H1 (cell line): ENCODE data around the gene CD247. TPM values are rescaled to one million over a fixed set of nuclear protein-coding genes. Genes with fewer than 3 reads are reported as not detected.

Experiments
- CTCF ChIA-PET: fragments of 300-600 bp; sonication (Branson Sonifier 250); formaldehyde crosslinking; loops from one replicate; lab custom pipeline; 2021; ENCODE audit not compliant: partially characterized antibody; lab: Charles Lee
- POLR2A ChIA-PET: fragments of 300-600 bp; sonication (Branson Sonifier 250); formaldehyde crosslinking; loops from one replicate; lab custom pipeline; 2021; ENCODE audit warnings: inconsistent platforms; ENCODE audit not compliant: partially characterized antibody; lab: Charles Lee
- DNase-seq, 2 experiments: peaks; one replicate each; pipeline versions ENCODE4 v3.0.0 to v3.0.0-alpha.2; 2010 to 2022; ENCODE audit warnings: low spot score in 2 of 2, low read depth in 1 of 2, mixed read lengths in 1 of 2
- FAIRE-seq: peaks from 2 replicates; lab custom pipeline; 2011; peaks lifted over from hg19 to GRCh38; lab: Jason Lieb, UNC
- H2AFZ ChIP-seq: 2 replicates; pipeline ENCODE4 v1.8.1; 2012; ENCODE audit warnings: low read length, inconsistent platforms
- H2AK5ac ChIP-seq: 2 replicates; pipeline ENCODE4 v1.6.1; 2013; ENCODE audit warnings: low read depth, low read length
- H2BK120ac ChIP-seq: replicated peaks from 2 replicates; pipeline ENCODE3; 2013; ENCODE audit warnings: low read depth, low read length, inconsistent platforms
- H2BK12ac ChIP-seq: 2 replicates; pipeline ENCODE4 v1.6.1; 2013; ENCODE audit warnings: low read depth, low read length
- H2BK15ac ChIP-seq: 2 replicates; pipeline ENCODE4 v1.6.1; 2013; ENCODE audit warnings: low read length
- H2BK20ac ChIP-seq: 2 replicates; pipeline ENCODE4 v1.6.1; 2013; ENCODE audit warnings: low read length
- H2BK5ac ChIP-seq: 2 replicates; pipeline ENCODE4 v1.6.1; 2013; ENCODE audit warnings: low read depth, low read length
- H3K14ac ChIP-seq: 2 replicates; pipeline ENCODE4 v1.6.1; 2013; ENCODE audit warnings: inconsistent platforms; ENCODE audit not compliant: insufficient read length
- H3K18ac ChIP-seq: 2 replicates; pipeline ENCODE4 v1.6.1; 2013; ENCODE audit warnings: low read length; ENCODE audit errors: extremely low read depth
- H3K23ac ChIP-seq: 2 replicates; pipeline ENCODE4 v1.6.1; 2013; ENCODE audit warnings: inconsistent platforms; ENCODE audit not compliant: insufficient read length
- H3K23me2 ChIP-seq: 2 replicates; pipeline ENCODE4 v1.6.1; 2013; ENCODE audit warnings: low read depth, low read length
- H3K27ac ChIP-seq: 2 replicates; pipeline ENCODE4 v1.6.1; 2011; ENCODE audit warnings: low read depth, low read length, inconsistent platforms
- H3K27me3 ChIP-seq, 4 experiments: replicated peaks in 1 of 4; 1 replicate in 1 of 4; 2 replicates in 3 of 4; pipeline versions ENCODE4 v1.6.1 to v1.8.1; 2011 to 2013; ENCODE audit warnings: low read length in 3 of 4, mild to moderate bottlenecking in 3 of 4, inconsistent platforms in 2 of 4, mixed read lengths in 2 of 4, moderate library complexity in 1 of 4; ENCODE audit not compliant: control insufficient read depth in 3 of 4, insufficient read depth in 3 of 4; ENCODE audit errors: extremely low read depth in 1 of 4
- H3K36me3 ChIP-seq, 4 experiments: 2 replicates each; pipeline versions ENCODE4 v1.6.1 to v1.8.1; 2011 to 2013; ENCODE audit warnings: mild to moderate bottlenecking in 4 of 4, low read length in 3 of 4, moderate library complexity in 2 of 4, control low read depth in 1 of 4, inconsistent platforms in 1 of 4; ENCODE audit not compliant: insufficient read depth in 4 of 4, control insufficient read depth in 2 of 4
- H3K4ac ChIP-seq: replicated peaks from 2 replicates; pipeline ENCODE3; 2013; ENCODE audit warnings: low read length, low read depth, mixed read lengths, inconsistent platforms; ENCODE audit not compliant: insufficient read length
- H3K4me1 ChIP-seq, 4 experiments: replicated peaks in 1 of 4; 1 replicate in 1 of 4; 2 replicates in 3 of 4; pipeline versions ENCODE4 v1.6.1 to v1.8.1; 2011 to 2013; ENCODE audit warnings: low read length in 3 of 4, inconsistent platforms in 2 of 4, mixed read lengths in 1 of 4; ENCODE audit not compliant: insufficient read depth in 4 of 4, control insufficient read depth in 3 of 4
- H3K4me2 ChIP-seq, 2 experiments: 2 replicates each; pipeline versions ENCODE4 v1.6.1 to v1.8.1; 2011 to 2013; ENCODE audit warnings: low read depth in 2 of 2, low read length in 2 of 2, control low read depth in 1 of 2, inconsistent platforms in 1 of 2, mild to moderate bottlenecking in 1 of 2; ENCODE audit not compliant: insufficient read depth in 1 of 2
- H3K4me3 ChIP-seq, 4 experiments: fragments of 200-600, 300-600 bp in 1 of 4; sonication (generic), shearing (Covaris generic), sonication (Bioruptor Twin) in 1 of 4; 2 replicates each; pipeline versions ENCODE4 v1.5.1 to v1.8.1; 2011 to 2016; ENCODE audit warnings: low read length in 4 of 4, low read depth in 3 of 4, control low read depth in 2 of 4, inconsistent platforms in 2 of 4, mild to moderate bottlenecking in 2 of 4, mixed read lengths in 1 of 4, moderate library complexity in 1 of 4; ENCODE audit not compliant: insufficient read depth in 2 of 4; ENCODE audit errors: extremely low read depth in 1 of 4
- H3K56ac ChIP-seq: replicated peaks from 2 replicates; pipeline ENCODE3; 2013; ENCODE audit warnings: low read depth, mild to moderate bottlenecking, mixed read lengths, low read length, inconsistent platforms; ENCODE audit not compliant: insufficient read length
- H3K79me1 ChIP-seq: 2 replicates; pipeline ENCODE4 v1.6.1; 2013; ENCODE audit warnings: low read depth, low read length, control low read depth
- H3K79me2 ChIP-seq, 2 experiments: 2 replicates each; pipeline versions ENCODE4 v1.6.1 to v1.8.1; 2012 to 2013; ENCODE audit warnings: low read length in 2 of 2, mild to moderate bottlenecking in 2 of 2, inconsistent platforms in 1 of 2; ENCODE audit not compliant: insufficient read depth in 2 of 2, control insufficient read depth in 1 of 2
- H3K9ac ChIP-seq, 4 experiments: replicated peaks in 1 of 4; 1 replicate in 1 of 4; 2 replicates in 3 of 4; pipeline versions ENCODE4 v1.6.1 to v1.8.1; 2011 to 2013; ENCODE audit warnings: low read depth in 3 of 4, low read length in 3 of 4, control low read depth in 2 of 4, mild to moderate bottlenecking in 2 of 4, moderate library complexity in 2 of 4, inconsistent platforms in 1 of 4; ENCODE audit errors: extremely low read depth in 1 of 4
- H3K9me3 ChIP-seq, 2 experiments: 2 replicates each; pipeline versions ENCODE4 v1.6.1 to v1.8.1; 2012 to 2013; ENCODE audit warnings: mild to moderate bottlenecking in 2 of 2, moderate library complexity in 2 of 2, control low read depth in 1 of 2, inconsistent platforms in 1 of 2, low read depth in 1 of 2, low read length in 1 of 2, mixed read lengths in 1 of 2; ENCODE audit not compliant: insufficient read depth in 2 of 2
- H4K20me1 ChIP-seq, 2 experiments: replicated peaks in 1 of 2; 2 replicates each; pipeline versions ENCODE3 to v1.8.1; 2011 to 2013; ENCODE audit warnings: inconsistent platforms in 2 of 2, low read length in 2 of 2, mild to moderate bottlenecking in 1 of 2; ENCODE audit not compliant: insufficient read depth in 2 of 2, control insufficient read depth in 1 of 2
- H4K5ac ChIP-seq: 2 replicates; pipeline ENCODE4 v1.6.1; 2013; ENCODE audit warnings: low read length, low read depth, mixed read lengths, inconsistent platforms; ENCODE audit not compliant: insufficient read length
- H4K8ac ChIP-seq: 2 replicates; pipeline ENCODE4 v1.8.0; 2013; ENCODE audit warnings: mild to moderate bottlenecking, moderate library complexity, low read length, inconsistent platforms; ENCODE audit not compliant: insufficient read depth; ENCODE audit errors: extremely low read depth
- H4K91ac ChIP-seq: replicated peaks from 2 replicates; pipeline ENCODE3; 2013; ENCODE audit warnings: low read length, mixed read lengths, inconsistent platforms; ENCODE audit not compliant: insufficient read length
- CHD1 ChIP-seq: IDR thresholded peaks from 2 replicates; pipeline ENCODE4 v1.6.1; 2012; ENCODE audit warnings: low read depth, low read length, improper control_type of control experiment
- PHF8 ChIP-seq: fragments of 200-600 bp; sonication (generic); conservative IDR thresholded peaks from 2 replicates; pipeline ENCODE4 v1.7.1; 2012; ENCODE audit warnings: low read depth, mild to moderate bottlenecking, inconsistent platforms, low read length, moderate library complexity
- WGBS, 2 experiments: shearing (Covaris generic) in 1 of 2; methylation state at CpG; one replicate each; pipeline versions ENCODE4 v1.1.6 to v1.1.7; 2013 to 2015; ENCODE audit warnings: low lambda C conversion rate in 2 of 2, mixed read lengths in 2 of 2, inconsistent platforms in 1 of 2, low coverage in 1 of 2, missing lambda C conversion rate in 1 of 2; ENCODE audit not compliant: insufficient replicate concordance in 2 of 2, insufficient coverage in 1 of 2, insufficient read length in 1 of 2; ENCODE audit errors: extremely low coverage in 1 of 2, missing lambda C conversion rate in 1 of 2; 5-methylcytosine and 5-hydroxymethylcytosine counted together
- polyA plus RNA-seq, 7 experiments: library from polyadenylated mRNA; depleted of rRNA in 3 of 7; stranded (reverse) in 5 of 7; unstranded in 2 of 7; fragments of >200 nt in 5 of 7; fragments of 200-250 nt in 2 of 7; gene quantifications; 1 replicate in 5 of 7; 2 replicates in 1 of 7; 4 replicates in 1 of 7; pipeline versions ENCODE4 v1.2.1 to v1.2.3, GENCODE V29; 2011 to 2013; ENCODE audit warnings: missing spikeins in 2 of 7, mixed read lengths in 2 of 7
- total RNA-seq: library from RNA; stranded (reverse); fragmentation: NEBNext Ultra II Directional; extraction: Animal tissue kit (Norgen Biotek cat#: 25700); gene quantifications from 2 replicates; pipeline ENCODE4 v1.2.1, GENCODE V29; 2021
- TF ChIP-seq, protein P1 (sequence below), 3 experiments: IDR thresholded peaks; 1 replicate in 2 of 3; 2 replicates in 1 of 3; pipeline versions ENCODE4 v1.5.1 to v1.6.1; 2011; ENCODE audit warnings: low read length in 3 of 3, mild to moderate bottlenecking in 3 of 3, inconsistent platforms in 2 of 3, low read depth in 1 of 3, moderate library complexity in 1 of 3; ENCODE audit not compliant: insufficient read depth in 1 of 3; ENCODE audit errors: control extremely low read depth in 1 of 3

CD247 gene
- total and polyA plus RNA-seq, 2 of the 8 experiments (the other 6 are each of a cell fraction or from before 2014, with no cell fraction given): 2.0 to 2.2 TPM

DNA sequence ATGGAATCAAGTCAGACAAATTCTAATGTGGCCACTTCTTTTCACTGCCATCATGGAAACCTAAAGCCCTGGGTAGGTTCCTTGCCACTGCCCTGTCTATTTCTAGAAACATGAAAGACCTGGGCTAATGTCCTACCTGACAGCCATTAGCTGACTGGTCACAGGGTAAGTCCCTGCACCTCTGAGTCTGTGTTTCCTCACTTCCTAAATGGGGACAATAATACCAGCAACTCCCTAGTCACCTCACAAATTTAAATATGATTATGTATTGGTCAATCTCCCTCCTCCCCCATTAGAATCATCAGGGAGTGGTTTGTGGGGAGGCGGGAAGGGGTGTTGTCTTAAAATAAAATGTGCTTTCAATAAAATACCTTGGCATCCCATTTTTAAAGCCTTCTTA, 33.0 kb upstream of the CD247 start:
- no peak overlapping the region for H3K27ac ChIP-seq
- CTCF ChIA-PET: interaction anchor here (1.2 to 7.2 kb wide), 6 partner anchors 11 to 210 kb away, joined by 3 to 70 read pairs (median 6); no protein-coding TSS in a partner anchor
- no peak overlapping the region for H2BK12ac ChIP-seq
- H3K4me1 ChIP-seq: no peaks in the 10 kb centered on the region; a peak in 1 of 7 replicates
- WGBS, 2 experiments: 92% methylated on average over 1 of the region's 1 CpG; no CpG with 5 or more reads in 1 of the 2 experiments
- H3K79me1 ChIP-seq: 0 out of 2 replicates have a peak, but pooled peaks cover 2% of the 10 kb centered on the region
- H4K20me1 ChIP-seq: peaks cover 0 to 1% of the 10 kb centered on the region in 2 experiments
- H3K9me3 ChIP-seq: no peaks in the 10 kb centered on the region
- H3K4me2 ChIP-seq: no peak overlapping the region
- no peak overlapping the region for H3K14ac ChIP-seq
- no peaks in the 10 kb centered on the region; a peak in 1 of 7 replicates for H3K27me3 ChIP-seq
- DNase-seq (no peak), FAIRE-seq (no peak)
- H2AFZ ChIP-seq: no peak overlapping the region
- no peak overlapping the region for H2BK15ac ChIP-seq
- H3K56ac ChIP-seq: no peak overlapping the region
- no peak overlapping the region for H3K23ac ChIP-seq
- no peak overlapping the region for H2AK5ac ChIP-seq
- H3K23me2 ChIP-seq: peaks cover 10% of the 10 kb centered on the region
- H4K91ac ChIP-seq: no peak overlapping the region
- no peak overlapping the region for H3K4ac ChIP-seq
- no peak overlapping the region for H2BK20ac ChIP-seq
- no peak overlapping the region for H2BK5ac ChIP-seq
- peaks cover 0 to 6% (median 0%) of the 10 kb centered on the region in 4 experiments; a peak in 1 of 8 replicates for H3K36me3 ChIP-seq
- H2BK120ac ChIP-seq: no peak overlapping the region
- POLR2A ChIA-PET: interaction anchor here (0.7 to 4.0 kb wide), 3 partner anchors 11 to 255 kb away, joined by 3 to 32 read pairs (median 9); no protein-coding TSS in a partner anchor
- no peak overlapping the region for H3K4me3 ChIP-seq
- no peak overlapping the region for H4K8ac ChIP-seq
- H3K79me2 ChIP-seq: 0 out of 4 replicates have a peak, but pooled peaks cover 0 to 2% of the 10 kb centered on the region in 2 experiments
- no peak for TF ChIP-seq CHD1
- TF ChIP-seq, protein P1, sequence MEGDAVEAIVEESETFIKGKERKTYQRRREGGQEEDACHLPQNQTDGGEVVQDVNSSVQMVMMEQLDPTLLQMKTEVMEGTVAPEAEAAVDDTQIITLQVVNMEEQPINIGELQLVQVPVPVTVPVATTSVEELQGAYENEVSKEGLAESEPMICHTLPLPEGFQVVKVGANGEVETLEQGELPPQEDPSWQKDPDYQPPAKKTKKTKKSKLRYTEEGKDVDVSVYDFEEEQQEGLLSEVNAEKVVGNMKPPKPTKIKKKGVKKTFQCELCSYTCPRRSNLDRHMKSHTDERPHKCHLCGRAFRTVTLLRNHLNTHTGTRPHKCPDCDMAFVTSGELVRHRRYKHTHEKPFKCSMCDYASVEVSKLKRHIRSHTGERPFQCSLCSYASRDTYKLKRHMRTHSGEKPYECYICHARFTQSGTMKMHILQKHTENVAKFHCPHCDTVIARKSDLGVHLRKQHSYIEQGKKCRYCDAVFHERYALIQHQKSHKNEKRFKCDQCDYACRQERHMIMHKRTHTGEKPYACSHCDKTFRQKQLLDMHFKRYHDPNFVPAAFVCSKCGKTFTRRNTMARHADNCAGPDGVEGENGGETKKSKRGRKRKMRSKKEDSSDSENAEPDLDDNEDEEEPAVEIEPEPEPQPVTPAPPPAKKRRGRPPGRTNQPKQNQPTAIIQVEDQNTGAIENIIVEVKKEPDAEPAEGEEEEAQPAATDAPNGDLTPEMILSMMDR (IDR thresholded peaks at IDR 0.05; ENCODE audit: control extremely low read depth in 1 of 3, insufficient read depth in 1 of 3, low read depth in 1 of 3, low read length in 3 of 3): no peak
- no peak for TF ChIP-seq PHF8
- TF ChIP-seq, all 59 proteins: peak for 0
- no peak overlapping the region for H4K5ac ChIP-seq
- H3K18ac ChIP-seq: no peak overlapping the region
- H3K9ac ChIP-seq: no peak overlapping the region
